ENCODE measurements around the gene PRAMEF13.
"Not testable (repeated sequence)": the region's sequence is repeated elsewhere in the genome, so short reads cannot be mapped to it uniquely, and the experiment has no call there.

PRAMEF13 gene
- 0 reads per million in 3 experiments for total RNA-seq

GRCh38 chr1:13201309-13201708 lies at the start of gene PRAMEF13:
Gene PRAMEF13, minus strand, starts transcription at chr1:13201409. Its CDS starts 1,820 bp downstream, at chr1:13199589.
- not testable (repeated sequence) for DNase-seq

GRCh38 chr1:13247122-13247521 lies 45.9 kb upstream of the PRAMEF13 start:
- DNase-seq: not testable (repeated sequence)

- DNase-seq: not testable (repeated sequence)
Measured at GRCh38 chr1:13246554-13246871, 45.3 kb upstream of the PRAMEF13 start.

GRCh38 chr1:13245841-13246553 lies 44.8 kb upstream of the PRAMEF13 start:
- not testable (repeated sequence) for DNase-seq

GRCh38 chr1:13243536-13244263 lies 42.5 kb upstream of the PRAMEF13 start:
- not testable (repeated sequence) for DNase-seq

GRCh38 chr1:13239633-13240032 lies 38.4 kb upstream of the PRAMEF13 start:
- DNase-seq: not testable (repeated sequence)

GRCh38 chr1:13237572-13237971 lies 36.4 kb upstream of the PRAMEF13 start:
- not testable (repeated sequence) for DNase-seq

- DNase-seq: not testable (repeated sequence)
Measured at GRCh38 chr1:13234057-13234456, 32.8 kb upstream of the PRAMEF13 start.

GRCh38 chr1:13232056-13232455 lies 30.8 kb upstream of the PRAMEF13 start:
- not testable (repeated sequence) for DNase-seq

- DNase-seq: not testable (repeated sequence)
Measured at GRCh38 chr1:13231061-13231750, 30.0 kb upstream of the PRAMEF13 start.

GRCh38 chr1:13230601-13231000 lies 29.4 kb upstream of the PRAMEF13 start:
- DNase-seq: not testable (repeated sequence)

- DNase-seq: not testable (repeated sequence)
Measured at GRCh38 chr1:13230096-13230495, 28.9 kb upstream of the PRAMEF13 start.

- no peak for DNase-seq
Measured at GRCh38 chr1:13228343-13228781, 27.2 kb upstream of the PRAMEF13 start.

- DNase-seq: not testable (repeated sequence)
Measured at GRCh38 chr1:13227271-13228055, 26.3 kb upstream of the PRAMEF13 start.

- not testable (repeated sequence) for DNase-seq
Measured at GRCh38 chr1:13225675-13226204, 24.5 kb upstream of the PRAMEF13 start, which contains the start of gene PRAMEF18. Gene PRAMEF18, minus strand, starts transcription at chr1:13226154. Its CDS starts 48 bp downstream, at chr1:13226106.

GRCh38 chr1:13224480-13225060 lies 23.4 kb upstream of the PRAMEF13 start:
- no peak for DNase-seq

GRCh38 chr1:13222788-13223187 lies 21.6 kb upstream of the PRAMEF13 start:
- DNase-seq: not testable (repeated sequence)

- not testable (repeated sequence) for DNase-seq
Measured at GRCh38 chr1:13219203-13219602, 18.0 kb upstream of the PRAMEF13 start.

- not testable (repeated sequence) for DNase-seq
Measured at GRCh38 chr1:13216619-13217018, 15.4 kb upstream of the PRAMEF13 start.

- not testable (repeated sequence) for DNase-seq
Measured at GRCh38 chr1:13208712-13209111, 7.5 kb upstream of the PRAMEF13 start.

- not testable (repeated sequence) for DNase-seq
Measured at GRCh38 chr1:13171548-13171947, 29.7 kb downstream of the PRAMEF13 start, which contains the start of gene PRAMEF9. Gene PRAMEF9, plus strand, starts transcription at chr1:13171848. Its CDS starts 3,433 bp downstream, at chr1:13175281.
